Superior temporal gyrus (tissue), 1 donor: Measurements from ENCODE around the gene ADD2.
"Not testable (repeated sequence)": the region's sequence is repeated elsewhere in the genome, so short reads cannot be mapped to it uniquely, and the experiment has no call there.

Experiments
- DNase-seq: peaks from one replicate; pipeline ENCODE4 v3.0.0-alpha.2; 2016; ENCODE audit errors: extremely low spot score

ADD2 gene

GRCh38 chr2:70767699-70768589 is at the start of gene ADD2:
ADD2 (minus strand) TSS chr2:70768200; CDS start chr2:70706408, 61,792 bp downstream.
- peak; percentile 55 for DNase-seq

- no peak for DNase-seq
Measured at GRCh38 chr2:70817284-70817954, 49.4 kb upstream of the ADD2 start.

- no peak for DNase-seq
Measured at GRCh38 chr2:70816726-70817125, 48.7 kb upstream of the ADD2 start.

GRCh38 chr2:70808983-70809958 is 41.3 kb upstream of the ADD2 start:
- no peak for DNase-seq

GRCh38 chr2:70807828-70808118 is 39.8 kb upstream of the ADD2 start:
- DNase-seq = no peak

GRCh38 chr2:70807102-70807827 is 39.3 kb upstream of the ADD2 start:
- no peak for DNase-seq

- DNase-seq = no peak
Measured at GRCh38 chr2:70806620-70807019, 38.6 kb upstream of the ADD2 start.

- DNase-seq = no peak
Measured at GRCh38 chr2:70806013-70806412, 38.0 kb upstream of the ADD2 start.

- DNase-seq = no peak
Measured at GRCh38 chr2:70801607-70802263, 33.7 kb upstream of the ADD2 start.

GRCh38 chr2:70799706-70800105 is 31.7 kb upstream of the ADD2 start:
- DNase-seq = no peak

- not testable (repeated sequence) for DNase-seq
Measured at GRCh38 chr2:70797996-70798395, 30.0 kb upstream of the ADD2 start.

- no peak for DNase-seq
Measured at GRCh38 chr2:70797506-70797905, 29.5 kb upstream of the ADD2 start.

GRCh38 chr2:70796262-70796661 is 28.3 kb upstream of the ADD2 start:
- DNase-seq = no peak

GRCh38 chr2:70795164-70795995 is 27.4 kb upstream of the ADD2 start:
- no peak for DNase-seq

- no peak for DNase-seq
Measured at GRCh38 chr2:70793450-70793849, 25.4 kb upstream of the ADD2 start.

GRCh38 chr2:70790136-70790828 is 22.3 kb upstream of the ADD2 start, which contains the start of gene FIGLA:
FIGLA (minus strand) TSS chr2:70790643; CDS start chr2:70790638, 5 bp downstream.
- DNase-seq = no peak

- DNase-seq = peak; percentile 85
Measured at GRCh38 chr2:70789304-70790135, 21.5 kb upstream of the ADD2 start.
